PC-3 (cell line): ENCODE results near the gene CA5A.

Source experiments
- EZH2 ChIP-seq: fragments of 300-600 bp; sonication (generic); IDR thresholded peaks from one replicate; pipeline ENCODE4 v1.6.1; 2017; ENCODE audit warnings: antibody characterized with exemption, mild to moderate bottlenecking, low read length; ENCODE audit not compliant: unreplicated experiment
- TF ChIP-seq, protein P1 (sequence below): fragments of 300-600 bp; sonication (generic); conservative IDR thresholded peaks from 2 replicates; pipeline ENCODE4 v1.5.1; 2017; ENCODE audit warnings: antibody characterized with exemption, low read depth, mild to moderate bottlenecking, low read length

DNA sequence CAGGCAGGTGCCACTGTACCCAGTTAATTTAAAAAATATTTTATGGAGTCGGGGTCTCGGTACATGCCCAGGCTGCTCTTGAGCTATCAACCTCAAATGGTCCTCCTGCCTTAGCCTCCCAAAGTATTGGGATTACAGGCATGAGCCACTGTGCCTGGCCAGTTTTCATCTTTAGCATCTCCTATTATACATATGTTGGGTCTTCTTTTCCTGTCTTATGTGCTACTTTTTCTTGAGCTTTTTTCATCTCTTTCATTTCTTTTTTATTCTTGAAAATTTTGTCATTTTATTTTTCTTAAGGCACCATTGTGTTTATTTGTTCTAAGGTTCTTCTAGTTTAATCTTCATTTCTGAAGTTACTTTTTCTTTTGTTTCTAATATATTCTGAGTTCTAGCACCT is 35.6 kb upstream of the CA5A start:
- TF ChIP-seq, protein P1, sequence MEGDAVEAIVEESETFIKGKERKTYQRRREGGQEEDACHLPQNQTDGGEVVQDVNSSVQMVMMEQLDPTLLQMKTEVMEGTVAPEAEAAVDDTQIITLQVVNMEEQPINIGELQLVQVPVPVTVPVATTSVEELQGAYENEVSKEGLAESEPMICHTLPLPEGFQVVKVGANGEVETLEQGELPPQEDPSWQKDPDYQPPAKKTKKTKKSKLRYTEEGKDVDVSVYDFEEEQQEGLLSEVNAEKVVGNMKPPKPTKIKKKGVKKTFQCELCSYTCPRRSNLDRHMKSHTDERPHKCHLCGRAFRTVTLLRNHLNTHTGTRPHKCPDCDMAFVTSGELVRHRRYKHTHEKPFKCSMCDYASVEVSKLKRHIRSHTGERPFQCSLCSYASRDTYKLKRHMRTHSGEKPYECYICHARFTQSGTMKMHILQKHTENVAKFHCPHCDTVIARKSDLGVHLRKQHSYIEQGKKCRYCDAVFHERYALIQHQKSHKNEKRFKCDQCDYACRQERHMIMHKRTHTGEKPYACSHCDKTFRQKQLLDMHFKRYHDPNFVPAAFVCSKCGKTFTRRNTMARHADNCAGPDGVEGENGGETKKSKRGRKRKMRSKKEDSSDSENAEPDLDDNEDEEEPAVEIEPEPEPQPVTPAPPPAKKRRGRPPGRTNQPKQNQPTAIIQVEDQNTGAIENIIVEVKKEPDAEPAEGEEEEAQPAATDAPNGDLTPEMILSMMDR = no peak
- TF ChIP-seq EZH2 = no peak
